OCI-LY7 (cell line): ENCODE data around the gene NYNRIN. TPM values are rescaled to one million over a fixed set of nuclear protein-coding genes. Genes with fewer than 3 reads are reported as not detected.

Source experiments
- BruUV-seq: library from RNA; stranded (reverse); fragments of 400-500 nt; replicated peaks from 2 replicates; lab custom pipeline; 2021; lab: Mats Ljungman, UMichigan
- CTCF ChIA-PET: fragments of 300-600 bp; sonication (Branson Sonifier 250); formaldehyde crosslinking; loops from one replicate; lab custom pipeline; 2022; ENCODE audit warnings: antibody characterized with exemption; ENCODE audit not compliant: unreplicated experiment; lab: Charles Lee
- POLR2A ChIA-PET: fragments of 300-600 bp; sonication (Branson Sonifier 250); formaldehyde crosslinking; loops from one replicate; lab custom pipeline; 2022; ENCODE audit warnings: antibody characterized with exemption; lab: Charles Lee
- DNase-seq: peaks from one replicate; pipeline ENCODE4 v3.0.0-alpha.2; 2015; ENCODE audit warnings: low spot score
- H2AFZ ChIP-seq: fragments of 200-600 bp; sonication (generic), shearing (Covaris generic); 2 replicates; pipeline ENCODE4 v1.6.1; 2014; ENCODE audit warnings: mild to moderate bottlenecking, antibody characterized with exemption, low read length, moderate library complexity
- H3K27ac ChIP-seq: fragments of 200-600 bp; sonication (generic); 2 replicates; pipeline ENCODE4 v1.5.1; 2014; ENCODE audit warnings: mixed run types, low read depth, mild to moderate bottlenecking, moderate library complexity, low read length, inconsistent platforms; ENCODE audit not compliant: poor library complexity, severe bottlenecking
- H3K36me3 ChIP-seq: fragments of 200-600 bp; sonication (generic); 2 replicates; pipeline ENCODE4 v1.6.1; 2014; ENCODE audit warnings: mild to moderate bottlenecking, antibody characterized with exemption, low read length, moderate library complexity, mixed read lengths; ENCODE audit not compliant: insufficient read depth
- H3K4me1 ChIP-seq: fragments of 200-600 bp; sonication (generic); 2 replicates; pipeline ENCODE4 v1.5.1; 2014; ENCODE audit warnings: mild to moderate bottlenecking, low read length; ENCODE audit not compliant: insufficient read depth, poor library complexity, severe bottlenecking
- H3K4me2 ChIP-seq: fragments of 200-600 bp; sonication (generic); 2 replicates; pipeline ENCODE4 v1.6.1; 2014; ENCODE audit warnings: mild to moderate bottlenecking, low read length
- H3K4me3 ChIP-seq: fragments of 200-600 bp; sonication (generic); 2 replicates; pipeline ENCODE4 v1.5.1; 2014; ENCODE audit warnings: mild to moderate bottlenecking, low read depth, low read length; ENCODE audit not compliant: poor library complexity, severe bottlenecking
- H3K79me2 ChIP-seq: fragments of 200-600 bp; sonication (generic); 2 replicates; pipeline ENCODE4 v1.6.1; 2016; ENCODE audit warnings: low read depth, mild to moderate bottlenecking, low read length, moderate library complexity, mixed read lengths; ENCODE audit not compliant: insufficient read depth
- H3K9me2 ChIP-seq: fragments of 200-600 bp; sonication (generic); 2 replicates; pipeline ENCODE4 v1.6.1; 2016; ENCODE audit warnings: mild to moderate bottlenecking, low read length, mixed read lengths; ENCODE audit not compliant: insufficient read depth
- H3K9me3 ChIP-seq: fragments of 200-600 bp; sonication (generic); 2 replicates; pipeline ENCODE4 v1.6.1; 2014; ENCODE audit warnings: mild to moderate bottlenecking, mixed run types, low read length, mixed read lengths
- H4K20me1 ChIP-seq: fragments of 200-600 bp; sonication (generic); 2 replicates; pipeline ENCODE4 v1.6.1; 2014; ENCODE audit warnings: mild to moderate bottlenecking, antibody characterized with exemption, low read length, moderate library complexity, mixed read lengths; ENCODE audit not compliant: insufficient read depth
- EZH2phosphoT487 ChIP-seq: fragments of 200-600 bp; sonication (generic); IDR thresholded peaks from 2 replicates; pipeline ENCODE4 v1.6.1; 2018; ENCODE audit warnings: low read depth, borderline replicate concordance, mild to moderate bottlenecking, mixed run types, antibody characterized with exemption, low read length, moderate library complexity, mixed read lengths
- intact Hi-C: fragments of 100-400 bp; cut with micrococcal nuclease; formaldehyde crosslinking; loops from one replicate; pipeline ENCODE4 v1.10.0; 2022; ENCODE audit not compliant: unreplicated experiment
- total RNA-seq, 2 experiments: library from RNA; depleted of rRNA in 1 of 2; stranded (reverse); fragments of >200 nt in 1 of 2; shearing (Covaris generic) in 1 of 2; gene quantifications; 2 replicates each; pipeline ENCODE4 v1.2.3, GENCODE V29; 2014 to 2022
- TF ChIP-seq, protein P1 (sequence below): fragments of 200-600 bp; sonication (generic); conservative IDR thresholded peaks from 2 replicates; pipeline ENCODE4 v1.5.1; 2014; ENCODE audit warnings: mild to moderate bottlenecking, antibody characterized with exemption, low read length, moderate library complexity, mixed read lengths

The NYNRIN gene
- total RNA-seq, 2 experiments from 2014 or later = 0.13 TPM; not detected in 1

DNA sequence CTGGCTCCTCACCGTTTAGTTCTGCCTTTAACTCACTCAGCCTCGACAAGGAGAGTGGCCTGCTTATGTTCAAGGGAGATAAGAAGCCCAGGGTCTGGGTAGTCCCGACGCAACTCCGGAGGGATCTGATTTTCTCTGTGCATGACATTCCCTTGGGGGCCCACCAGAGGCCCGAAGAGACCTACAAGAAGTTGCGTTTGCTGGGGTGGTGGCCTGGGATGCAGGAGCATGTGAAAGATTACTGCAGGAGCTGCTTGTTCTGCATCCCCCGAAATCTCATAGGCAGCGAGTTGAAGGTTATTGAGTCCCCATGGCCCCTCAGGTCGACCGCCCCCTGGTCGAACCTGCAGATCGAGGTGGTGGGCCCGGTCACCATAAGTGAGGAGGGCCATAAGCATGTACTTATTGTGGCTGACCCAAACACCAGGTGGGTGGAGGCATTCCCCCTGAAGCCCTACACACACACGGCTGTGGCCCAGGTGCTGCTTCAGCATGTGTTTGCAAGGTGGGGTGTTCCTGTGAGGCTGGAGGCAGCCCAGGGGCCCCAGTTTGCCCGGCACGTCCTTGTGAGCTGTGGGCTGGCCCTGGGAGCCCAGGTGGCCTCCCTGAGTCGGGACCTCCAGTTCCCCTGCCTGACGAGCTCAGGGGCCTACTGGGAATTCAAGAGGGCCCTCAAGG, 17.6 kb downstream of the NYNRIN start:
- H3K4me2 ChIP-seq = no peak overlapping the region
- no peaks in the 10 kb centered on the region for H3K79me2 ChIP-seq
- CTCF ChIA-PET = no interaction called here
- no TSS peak for BruUV-seq
- no peaks in the 10 kb centered on the region for H3K36me3 ChIP-seq
- no peak overlapping the region for H3K27ac ChIP-seq
- H4K20me1 ChIP-seq = no peaks in the 10 kb centered on the region
- no peaks in the 10 kb centered on the region for H3K9me2 ChIP-seq
- POLR2A ChIA-PET = no interaction called here
- no peak overlapping the region for H3K4me3 ChIP-seq
- DNase-seq = no peak
- no peaks in the 10 kb centered on the region for H3K4me1 ChIP-seq
- no peaks in the 10 kb centered on the region for H3K9me3 ChIP-seq
- intact Hi-C loops = no loop called here
- H2AFZ ChIP-seq = no peak overlapping the region
- no peak for TF ChIP-seq EZH2phosphoT487
- TF ChIP-seq, protein P1, sequence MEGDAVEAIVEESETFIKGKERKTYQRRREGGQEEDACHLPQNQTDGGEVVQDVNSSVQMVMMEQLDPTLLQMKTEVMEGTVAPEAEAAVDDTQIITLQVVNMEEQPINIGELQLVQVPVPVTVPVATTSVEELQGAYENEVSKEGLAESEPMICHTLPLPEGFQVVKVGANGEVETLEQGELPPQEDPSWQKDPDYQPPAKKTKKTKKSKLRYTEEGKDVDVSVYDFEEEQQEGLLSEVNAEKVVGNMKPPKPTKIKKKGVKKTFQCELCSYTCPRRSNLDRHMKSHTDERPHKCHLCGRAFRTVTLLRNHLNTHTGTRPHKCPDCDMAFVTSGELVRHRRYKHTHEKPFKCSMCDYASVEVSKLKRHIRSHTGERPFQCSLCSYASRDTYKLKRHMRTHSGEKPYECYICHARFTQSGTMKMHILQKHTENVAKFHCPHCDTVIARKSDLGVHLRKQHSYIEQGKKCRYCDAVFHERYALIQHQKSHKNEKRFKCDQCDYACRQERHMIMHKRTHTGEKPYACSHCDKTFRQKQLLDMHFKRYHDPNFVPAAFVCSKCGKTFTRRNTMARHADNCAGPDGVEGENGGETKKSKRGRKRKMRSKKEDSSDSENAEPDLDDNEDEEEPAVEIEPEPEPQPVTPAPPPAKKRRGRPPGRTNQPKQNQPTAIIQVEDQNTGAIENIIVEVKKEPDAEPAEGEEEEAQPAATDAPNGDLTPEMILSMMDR = no peak

DNA sequence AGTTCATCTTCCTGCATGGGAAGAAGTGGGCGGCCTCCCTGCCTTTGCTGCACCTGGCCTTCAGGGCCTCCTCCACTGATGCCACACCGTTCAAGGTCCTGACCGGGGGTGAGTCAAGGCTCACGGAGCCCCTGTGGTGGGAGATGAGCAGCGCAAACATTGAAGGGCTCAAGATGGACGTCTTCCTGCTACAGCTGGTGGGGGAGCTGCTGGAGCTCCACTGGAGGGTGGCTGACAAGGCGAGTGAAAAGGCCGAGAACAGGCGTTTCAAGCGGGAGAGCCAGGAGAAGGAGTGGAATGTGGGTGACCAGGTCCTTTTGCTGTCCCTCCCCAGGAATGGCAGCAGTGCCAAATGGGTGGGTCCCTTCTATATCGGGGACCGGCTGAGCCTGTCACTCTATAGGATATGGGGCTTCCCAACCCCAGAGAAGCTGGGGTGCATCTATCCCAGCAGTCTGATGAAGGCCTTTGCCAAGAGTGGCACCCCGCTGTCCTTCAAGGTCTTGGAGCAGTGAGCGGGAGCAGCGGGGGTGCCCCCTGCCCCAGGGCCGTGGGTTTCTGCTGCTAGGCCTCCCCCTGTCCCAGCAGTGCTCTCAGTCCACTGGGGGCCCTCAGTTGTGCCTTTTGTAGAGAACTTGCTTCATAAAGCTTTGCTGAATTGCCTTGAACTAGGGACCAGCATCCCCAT, 18.3 kb downstream of the NYNRIN start:
- no peak overlapping the region for H3K4me2 ChIP-seq
- BruUV-seq = no TSS peak
- TF ChIP-seq, protein P1 = no peak
- TF ChIP-seq EZH2phosphoT487 = no peak

More for the DNA sequence above, 18.3 kb downstream of the NYNRIN start:
- Histone ChIP-seq H2AFZ (no peak overlapping the region), H3K36me3 (no peaks in the 10 kb centered on the region), H4K20me1 (no peaks in the 10 kb centered on the region), H3K9me3 (no peaks in the 10 kb centered on the region), H3K4me3 (no peak overlapping the region), H3K4me1 (no peaks in the 10 kb centered on the region), H3K27ac (no peak overlapping the region), H3K79me2 (no peaks in the 10 kb centered on the region), H3K9me2 (no peaks in the 10 kb centered on the region)
- no peak for DNase-seq
- ChIA-PET POLR2A (no interaction called here), CTCF (no interaction called here)
- intact Hi-C loops = no loop called here
